GM23338 (cell line): ENCODE data around the gene CDH4.

Experiments used
- ETS1 ChIP-seq: IDR thresholded peaks from 2 replicates; pipeline ENCODE4 v1.6.1; 2016; ENCODE audit warnings: antibody characterized with exemption
- ZNF114 ChIP-seq: fragments of 250-450 bp; sonication (Bioruptor Pico); IDR thresholded peaks from 2 replicates; pipeline ENCODE4 v1.5.0; 2020; ENCODE audit warnings: mild to moderate bottlenecking, moderate library complexity

- TF ChIP-seq ETS1: no peak
- TF ChIP-seq ZNF114 (CRISPR knock-in tag): no peak
These were observed 36.3 kb downstream of the CDH4 start for GRCh38 chr20:61288331-61288784.
